Activated B cell treated with CpG ODN at 0.5 μM for 24 hours (primary cell): Measurements from ENCODE around the gene FRMD5. TPM values are rescaled to one million over a fixed set of nuclear protein-coding genes. Genes with fewer than 3 reads are reported as not detected.

ENCODE experiments used
- ATAC-seq: fragments of 200-7000 bp; cut with Tn5 transposase; one replicate; pipeline ENCODE4 v1.10.0; 2021; ENCODE audit warnings: low read depth, mild to moderate bottlenecking, moderate library complexity
- CTCF ChIA-PET: fragments of 350-600 bp; sonication (Branson Sonifier 250); formaldehyde crosslinking; loops from one replicate; lab custom pipeline; 2021; ENCODE audit warnings: antibody characterized with exemption; lab: Charles Lee
- POLR2A ChIA-PET: fragments of 350-600 bp; sonication (Branson Sonifier 250); formaldehyde crosslinking; loops from one replicate; lab custom pipeline; 2021; ENCODE audit warnings: antibody characterized with exemption; lab: Charles Lee
- DNase-seq: peaks from one replicate; pipeline ENCODE4 v3.0.0; 2022
- H3K27ac Mint-ChIP-seq: one replicate; pipeline ENCODE4 v1.8.0; 2020; ENCODE audit warnings: mixed read lengths
- H3K27me3 Mint-ChIP-seq: one replicate; pipeline ENCODE4 v1.8.0; 2021; ENCODE audit warnings: mixed read lengths
- H3K36me3 Mint-ChIP-seq: one replicate; pipeline ENCODE4 v1.8.0; 2021; ENCODE audit warnings: low read depth, mixed read lengths
- H3K4me1 Mint-ChIP-seq: one replicate; pipeline ENCODE4 v1.8.0; 2021; ENCODE audit warnings: mixed read lengths
- H3K4me3 Mint-ChIP-seq: one replicate; pipeline ENCODE4 v1.8.0; 2020; ENCODE audit warnings: mild to moderate bottlenecking, mixed read lengths
- H3K9me3 Mint-ChIP-seq: one replicate; pipeline ENCODE4 v1.8.0; 2020; ENCODE audit warnings: mixed read lengths
- intact Hi-C: fragments of 100-400 bp; cut with micrococcal nuclease; formaldehyde crosslinking; loops from one replicate; pipeline ENCODE4 v1.15.1; 2024
- total RNA-seq: library from RNA; stranded (reverse); gene quantifications from 2 replicates; pipeline ENCODE4 v1.2.3, GENCODE V29; 2022
- TF ChIP-seq, protein P1 (sequence below): fragments of 200-600 bp; IDR thresholded peaks from one replicate; pipeline ENCODE4 v1.8.0; 2022; ENCODE audit warnings: antibody characterized with exemption, mild to moderate bottlenecking

The FRMD5 gene
- total RNA-seq, 1 donor from 2014 or later = 0.53 TPM

DNA sequence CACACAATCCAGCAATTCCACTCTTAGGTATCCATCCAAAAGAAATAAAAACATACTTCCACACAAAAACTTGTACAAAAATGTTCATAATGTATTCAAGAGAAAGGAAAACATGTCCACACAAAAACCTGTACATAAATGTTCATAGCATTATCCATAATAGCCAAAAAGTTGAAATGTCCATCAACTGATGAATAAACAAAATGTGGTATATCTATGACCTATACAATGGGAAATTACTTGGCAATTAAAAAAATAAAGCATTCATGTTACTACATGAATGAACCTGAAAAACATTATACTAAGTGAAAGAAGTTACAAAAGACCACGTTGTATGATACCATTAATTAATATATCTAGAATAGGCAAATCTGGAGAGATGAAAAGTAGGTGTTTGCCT lies 17.9 kb downstream of the FRMD5 start:
- H3K4me1 Mint-ChIP-seq = no peaks in the 10 kb centered on the region
- intact Hi-C loops = no loop called here
- peaks cover 13% of the 10 kb centered on the region for H3K27me3 Mint-ChIP-seq
- H3K36me3 Mint-ChIP-seq = no peaks in the 10 kb centered on the region
- DNase-seq (no peak), ATAC-seq (no peak)
- ChIA-PET CTCF (no interaction called here), POLR2A (no interaction called here)
- TF ChIP-seq, protein P1, sequence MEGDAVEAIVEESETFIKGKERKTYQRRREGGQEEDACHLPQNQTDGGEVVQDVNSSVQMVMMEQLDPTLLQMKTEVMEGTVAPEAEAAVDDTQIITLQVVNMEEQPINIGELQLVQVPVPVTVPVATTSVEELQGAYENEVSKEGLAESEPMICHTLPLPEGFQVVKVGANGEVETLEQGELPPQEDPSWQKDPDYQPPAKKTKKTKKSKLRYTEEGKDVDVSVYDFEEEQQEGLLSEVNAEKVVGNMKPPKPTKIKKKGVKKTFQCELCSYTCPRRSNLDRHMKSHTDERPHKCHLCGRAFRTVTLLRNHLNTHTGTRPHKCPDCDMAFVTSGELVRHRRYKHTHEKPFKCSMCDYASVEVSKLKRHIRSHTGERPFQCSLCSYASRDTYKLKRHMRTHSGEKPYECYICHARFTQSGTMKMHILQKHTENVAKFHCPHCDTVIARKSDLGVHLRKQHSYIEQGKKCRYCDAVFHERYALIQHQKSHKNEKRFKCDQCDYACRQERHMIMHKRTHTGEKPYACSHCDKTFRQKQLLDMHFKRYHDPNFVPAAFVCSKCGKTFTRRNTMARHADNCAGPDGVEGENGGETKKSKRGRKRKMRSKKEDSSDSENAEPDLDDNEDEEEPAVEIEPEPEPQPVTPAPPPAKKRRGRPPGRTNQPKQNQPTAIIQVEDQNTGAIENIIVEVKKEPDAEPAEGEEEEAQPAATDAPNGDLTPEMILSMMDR = no peak
- no peak overlapping the region for H3K27ac Mint-ChIP-seq
- no peaks in the 10 kb centered on the region for H3K9me3 Mint-ChIP-seq
- H3K4me3 Mint-ChIP-seq = no peak overlapping the region

DNA sequence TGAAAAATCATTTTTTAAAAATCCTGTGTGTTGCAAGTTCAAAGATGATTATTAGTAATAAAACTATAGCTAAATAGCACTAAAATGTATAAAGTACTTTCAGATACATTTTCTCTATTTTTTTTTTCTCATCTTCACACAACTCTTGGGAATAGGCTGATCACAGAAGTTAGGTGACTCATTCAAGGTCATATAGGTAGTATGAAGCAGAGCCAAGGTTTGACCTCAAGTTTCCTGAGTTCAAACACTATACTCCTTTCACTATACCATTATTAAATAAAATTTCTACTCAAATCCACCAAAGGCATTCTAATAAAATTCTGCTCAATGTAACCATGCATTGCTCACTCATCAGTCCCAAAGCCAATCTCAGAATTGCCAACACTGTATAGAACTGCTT lies 21.3 kb downstream of the FRMD5 start:
- ATAC-seq = no peak
- POLR2A ChIA-PET = no interaction called here
- Mint-ChIP-seq H3K36me3 (no peaks in the 10 kb centered on the region), H3K27ac (no peak overlapping the region), H3K4me1 (no peaks in the 10 kb centered on the region), H3K9me3 (no peaks in the 10 kb centered on the region), H3K27me3 (peaks cover 14% of the 10 kb centered on the region), H3K4me3 (no peak overlapping the region)
- TF ChIP-seq, protein P1 = no peak
- intact Hi-C loops = no loop called here
- CTCF ChIA-PET = no interaction called here
- DNase-seq = no peak

DNA sequence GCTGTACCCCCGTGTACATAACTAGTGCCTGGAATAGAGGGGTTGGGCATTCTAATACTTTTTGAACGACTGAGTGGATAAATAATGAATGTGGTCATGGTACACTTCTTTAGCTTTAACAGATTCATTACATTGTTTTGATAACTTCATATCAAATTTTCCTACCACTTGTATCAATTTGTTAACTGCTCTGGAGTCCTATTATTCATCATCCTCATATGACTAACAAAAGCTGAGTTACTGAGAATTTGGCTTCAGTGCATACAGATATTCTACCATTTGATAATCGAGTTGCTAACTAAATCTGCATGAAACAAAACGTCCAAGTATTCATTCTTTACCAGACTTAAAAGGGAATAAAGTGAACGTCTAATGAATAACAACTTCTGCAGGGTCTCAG lies 31.7 kb downstream of the FRMD5 start:
- intact Hi-C loops = no loop called here
- H3K4me3 Mint-ChIP-seq = no peak overlapping the region
- CTCF ChIA-PET = no interaction called here
- no peak for DNase-seq
- TF ChIP-seq, protein P1 = no peak
- H3K27me3 Mint-ChIP-seq = peaks cover 19% of the 10 kb centered on the region
- ATAC-seq = no peak
- no peaks in the 10 kb centered on the region for H3K9me3 Mint-ChIP-seq
- H3K4me1 Mint-ChIP-seq = no peaks in the 10 kb centered on the region
- H3K27ac Mint-ChIP-seq = no peak overlapping the region
- no peaks in the 10 kb centered on the region for H3K36me3 Mint-ChIP-seq
- POLR2A ChIA-PET = no interaction called here

DNA sequence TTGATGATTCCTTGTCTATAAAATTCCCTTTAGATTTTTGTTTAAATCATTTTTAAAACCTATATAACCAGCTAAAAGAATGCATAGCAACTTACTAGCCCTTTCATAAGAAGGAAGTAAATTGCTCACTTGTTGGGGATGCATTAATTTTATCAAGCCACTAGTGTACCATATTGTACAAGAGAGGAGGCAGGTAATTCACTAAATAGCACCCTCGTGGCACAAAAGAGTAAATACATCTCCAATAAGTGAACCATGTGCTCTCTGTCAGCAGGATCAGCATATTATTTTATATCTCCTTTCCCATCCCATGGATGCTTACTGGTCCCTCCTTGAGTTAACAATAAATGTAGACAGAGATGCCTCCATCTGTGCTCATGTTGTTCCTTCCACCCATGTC lies 34.3 kb downstream of the FRMD5 start:
- H3K36me3 Mint-ChIP-seq = no peaks in the 10 kb centered on the region
- POLR2A ChIA-PET = no interaction called here
- no peak for DNase-seq
- H3K27ac Mint-ChIP-seq = no peak overlapping the region
- no peak overlapping the region for H3K4me3 Mint-ChIP-seq
- CTCF ChIA-PET = no interaction called here
- H3K4me1 Mint-ChIP-seq = no peaks in the 10 kb centered on the region
- peaks cover 20% of the 10 kb centered on the region for H3K27me3 Mint-ChIP-seq
- intact Hi-C loops = no loop called here
- no peak for ATAC-seq
- H3K9me3 Mint-ChIP-seq = no peaks in the 10 kb centered on the region
- TF ChIP-seq, protein P1 = no peak

DNA sequence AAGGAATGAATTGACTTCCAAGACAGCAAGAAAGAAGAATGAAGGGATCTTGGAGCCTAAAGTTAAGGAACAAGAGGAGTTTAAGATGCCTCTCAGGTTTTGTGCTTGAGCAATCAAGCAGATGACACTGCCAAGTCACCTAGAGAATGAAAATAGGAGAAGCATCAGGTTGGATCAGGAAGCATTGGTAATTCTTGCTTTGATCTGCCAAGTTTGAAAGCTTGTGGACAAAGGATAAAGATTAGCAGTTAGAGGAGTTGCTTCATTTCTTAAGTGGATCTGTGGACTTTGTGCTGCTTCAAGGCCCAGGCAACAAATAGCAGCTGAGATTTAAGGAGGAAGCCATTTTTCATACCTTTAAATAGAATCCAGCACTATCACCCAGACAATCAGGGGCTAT lies 35.6 kb downstream of the FRMD5 start:
- no peak for ATAC-seq
- Mint-ChIP-seq H3K4me3 (no peak overlapping the region), H3K27ac (no peak overlapping the region), H3K36me3 (no peaks in the 10 kb centered on the region), H3K27me3 (peaks cover 22% of the 10 kb centered on the region), H3K4me1 (no peaks in the 10 kb centered on the region), H3K9me3 (no peaks in the 10 kb centered on the region)
- ChIA-PET POLR2A (no interaction called here), CTCF (no interaction called here)
- TF ChIP-seq, protein P1 = no peak
- intact Hi-C loops = no loop called here
- no peak for DNase-seq
